Fibroblast of skin of back (primary cell): ENCODE results near the gene ADAM22.

Experiments used
- DNase-seq: peaks from one replicate; pipeline ENCODE4 v3.0.0-alpha.2; 2013

Gene ADAM22

GRCh38 chr7:88223265-88223664 lies 289.2 kb downstream of the ADAM22 start:
- no peak for DNase-seq

GRCh38 chr7:88224601-88225275 lies 290.7 kb downstream of the ADAM22 start:
- peak; percentile 35 for DNase-seq

- DNase-seq = no peak
Observed at GRCh38 chr7:88226201-88226600, 292.1 kb downstream of the ADAM22 start.

- DNase-seq = peak; percentile 59
Observed at GRCh38 chr7:88226886-88227516, 292.9 kb downstream of the ADAM22 start.

- DNase-seq = no peak
Observed at GRCh38 chr7:88229302-88229995, 295.4 kb downstream of the ADAM22 start.

- DNase-seq = no peak
Observed at GRCh38 chr7:88230646-88231045, 296.6 kb downstream of the ADAM22 start.

- no peak for DNase-seq
Observed at GRCh38 chr7:88233828-88234227, 299.8 kb downstream of the ADAM22 start.

- DNase-seq = no peak
Observed at GRCh38 chr7:88239852-88240251, 305.8 kb downstream of the ADAM22 start.

- DNase-seq = peak; percentile 50
Observed at GRCh38 chr7:88243345-88243909, 309.4 kb downstream of the ADAM22 start.

GRCh38 chr7:88244258-88244657 lies 310.2 kb downstream of the ADAM22 start:
- no peak for DNase-seq
